Sigmoid colon (tissue), 7 donors: ENCODE measurements around the gene LRP6. TPM values are rescaled to one million over a fixed set of nuclear protein-coding genes. Genes with fewer than 3 reads are reported as not detected.
"Not testable (repeated sequence)": the region's sequence is repeated elsewhere in the genome, so short reads cannot be mapped to it uniquely, and the experiment has no call there.

Experiments used
- DNase-seq: peaks from one replicate; pipeline ENCODE4 v3.0.0-alpha.2; 2019
- H3K27ac ChIP-seq, 4 donors: fragments of 200-600 bp; sonication (generic); one replicate each; pipeline ENCODE4 v1.5.1; 2016 to 2019; ENCODE audit warnings: mild to moderate bottlenecking in 1 of 4
- H3K27me3 ChIP-seq, 3 donors: fragments of 200-600 bp; sonication (generic); one replicate each; pipeline ENCODE4 v1.5.1; 2019; ENCODE audit warnings: mild to moderate bottlenecking in 1 of 3
- H3K36me3 ChIP-seq, 4 donors: fragments of 200-600 bp; sonication (generic); one replicate each; pipeline ENCODE4 v1.5.1; 2016 to 2019
- H3K4me1 ChIP-seq, 4 donors: fragments of 200-600 bp; sonication (generic); one replicate each; pipeline ENCODE4 v1.5.1; 2017 to 2019
- H3K4me3 ChIP-seq, 4 donors: fragments of 200-600 bp; sonication (generic); one replicate each; pipeline ENCODE4 v1.5.1; 2017 to 2019; ENCODE audit warnings: mild to moderate bottlenecking in 2 of 4, moderate library complexity in 1 of 4
- H3K9me3 ChIP-seq, 4 donors: fragments of 200-600 bp in 3 of 4; sonication (generic) in 3 of 4; one replicate each; pipeline versions ENCODE4 v1.5.1 to v1.6.1; 2013 to 2019
- CTCF ChIP-seq, 4 experiments: fragments of 450-650 bp in 3 of 4; fragments of 200-600 bp in 1 of 4; IDR thresholded peaks; one replicate each; pipeline ENCODE4 v1.5.1; 2016 to 2019; ENCODE audit warnings: antibody characterized with exemption in 4 of 4, mild to moderate bottlenecking in 3 of 4, moderate library complexity in 2 of 4
- EP300 ChIP-seq, 4 donors: sonication (generic); formaldehyde crosslinking; IDR thresholded peaks; one replicate each; pipeline ENCODE4 v1.6.1; 2017; ENCODE audit warnings: antibody characterized with exemption in 4 of 4
- POLR2A ChIP-seq, 2 donors: fragments of 450-650 bp; IDR thresholded peaks; one replicate each; pipeline ENCODE4 v1.6.1; 2016; ENCODE audit warnings: antibody characterized with exemption in 2 of 2, mild to moderate bottlenecking in 2 of 2, moderate library complexity in 2 of 2
- POLR2AphosphoS5 ChIP-seq, 4 donors: sonication (generic); formaldehyde crosslinking; IDR thresholded peaks; one replicate each; pipeline ENCODE4 v1.6.1; 2017; ENCODE audit warnings: antibody characterized with exemption in 4 of 4
- WGBS, 2 donors: extraction: QIAGEN DNeasy Blood & Tissue Kit; methylation state at CpG; one replicate each; pipeline ENCODE4 v1.1.7; 2013; 5-methylcytosine and 5-hydroxymethylcytosine counted together
- intact Hi-C: fragments of 100-400 bp; cut with DNase I; formaldehyde crosslinking; loops from one replicate; pipeline ENCODE4 v1.15.1; 2023
- polyA plus RNA-seq, 3 donors: library from polyadenylated mRNA; stranded (reverse); fragments of 200-250 nt; gene quantifications; one replicate each; pipeline ENCODE4 v1.2.3, GENCODE V29; 2013
- total RNA-seq, 4 donors: library from RNA; depleted of rRNA; stranded (reverse); fragments of >200 nt; gene quantifications; one replicate each; pipeline ENCODE4 v1.1.0, GENCODE V29; 2016
- donor health status: healthy with polysubstance abuse.
- donor health status: Bipolar disorder and iron deficiency.
- donor health status: healthy.

The LRP6 gene
- total and polyA plus RNA-seq, 7 donors = 1.8 to 55.1 (median 36.0) TPM

GRCh38 chr12:12115514-12115913 lies 151.3 kb downstream of the LRP6 start:
- H3K4me1 ChIP-seq = no peaks in the 10 kb centered on the region
- WGBS, 2 donors = 87% methylated on average over 4 of the region's 4 CpGs
- H3K4me3 ChIP-seq = no peak overlapping the region
- no peaks in the 10 kb centered on the region for H3K27me3 ChIP-seq
- no peaks in the 10 kb centered on the region for H3K9me3 ChIP-seq
- DNase-seq = no peak
- H3K27ac ChIP-seq = no peak overlapping the region
- H3K36me3 ChIP-seq = peaks cover 0 to 26% (median 4%) of the 10 kb centered on the region in 4 donors
- intact Hi-C loops = no loop called here
- TF ChIP-seq POLR2A (IDR thresholded peaks at IDR 0.05) (no peak), POLR2AphosphoS5 (IDR thresholded peaks at IDR 0.05) (no peak), CTCF (IDR thresholded peaks at IDR 0.05) (no peak), EP300 (IDR thresholded peaks at IDR 0.05) (no peak)

- Histone ChIP-seq H3K36me3 (peaks cover 0 to 14% (median 0%) of the 10 kb centered on the region in 4 donors), H3K4me3 (peak overlapping the region in 1 of 4 donors; percentile 18)
- DNase-seq, H3K9me3 ChIP-seq, H3K27me3 ChIP-seq, H3K4me1 ChIP-seq, H3K27ac ChIP-seq, intact Hi-C loops: not testable (repeated sequence)
- WGBS, 2 donors = 83 to 93% methylated on average over 32 to 37 of the region's 37 CpGs
These were observed 155.8 kb downstream of the LRP6 start for GRCh38 chr12:12110923-12111555.

- H3K27ac ChIP-seq = no peak overlapping the region
- H3K4me3 ChIP-seq = no peak overlapping the region
- peaks cover 0 to 6% (median 5%) of the 10 kb centered on the region in 4 donors for H3K9me3 ChIP-seq
- DNase-seq = no peak
- intact Hi-C loops = no loop called here
- 90 to 94% methylated on average over 1 of the region's 1 CpG for WGBS, 2 donors
- H3K36me3 ChIP-seq = peaks cover 0 to 12% (median 0%) of the 10 kb centered on the region in 4 donors
- TF ChIP-seq CTCF (IDR thresholded peaks at IDR 0.05) (no peak), EP300 (IDR thresholded peaks at IDR 0.05) (no peak), POLR2A (IDR thresholded peaks at IDR 0.05) (no peak), POLR2AphosphoS5 (IDR thresholded peaks at IDR 0.05) (no peak)
- no peaks in the 10 kb centered on the region for H3K4me1 ChIP-seq
- H3K27me3 ChIP-seq = no peaks in the 10 kb centered on the region
These were observed 158.3 kb downstream of the LRP6 start for GRCh38 chr12:12108441-12109058.

- H3K36me3 ChIP-seq = peaks cover 0 to 8% (median 0%) of the 10 kb centered on the region in 4 donors
- no peak overlapping the region for H3K4me3 ChIP-seq
- no peaks in the 10 kb centered on the region for H3K27me3 ChIP-seq
- no peak for DNase-seq
- intact Hi-C loops = no loop called here
- TF ChIP-seq EP300 (IDR thresholded peaks at IDR 0.05) (no peak), CTCF (IDR thresholded peaks at IDR 0.05) (no peak), POLR2A (IDR thresholded peaks at IDR 0.05) (no peak), POLR2AphosphoS5 (IDR thresholded peaks at IDR 0.05) (no peak)
- H3K27ac ChIP-seq = no peak overlapping the region
- 79 to 84% methylated on average over 6 of the region's 6 CpGs for WGBS, 2 donors
- peaks cover 0 to 6% (median 5%) of the 10 kb centered on the region in 4 donors for H3K9me3 ChIP-seq
- H3K4me1 ChIP-seq = no peaks in the 10 kb centered on the region
These were observed 159.2 kb downstream of the LRP6 start for GRCh38 chr12:12107678-12108077.

GRCh38 chr12:12099102-12099501 lies 167.7 kb downstream of the LRP6 start:
- intact Hi-C loops = no loop called here
- Histone ChIP-seq H3K9me3 (no peaks in the 10 kb centered on the region), H3K4me3 (no peak overlapping the region), H3K27ac (no peak overlapping the region), H3K27me3 (no peaks in the 10 kb centered on the region), H3K36me3 (peaks cover 0 to 10% (median 0%) of the 10 kb centered on the region in 4 donors), H3K4me1 (no peaks in the 10 kb centered on the region)
- no peak for TF ChIP-seq CTCF (IDR thresholded peaks at IDR 0.05)
- TF ChIP-seq EP300 (IDR thresholded peaks at IDR 0.05) = no peak
- no peak for TF ChIP-seq POLR2A (IDR thresholded peaks at IDR 0.05)
- TF ChIP-seq POLR2AphosphoS5 (IDR thresholded peaks at IDR 0.05) = no peak
- no peak for DNase-seq
- WGBS, 2 donors = 57 to 80% methylated on average over 6 of the region's 6 CpGs
